T-helper 1 cell treated with Interleukin-12 subunit alpha and Interleukin-12 subunit beta and Interleukin-4 antibody, amounts not matched to agents 30 μg/mL and 1 μg/mL, for 36 hours (primary cell): ENCODE results near the gene MMP2.

Experiments used
- H3K27ac Mint-ChIP-seq: one replicate; pipeline ENCODE4 v1.8.0; 2021; ENCODE audit warnings: mild to moderate bottlenecking, mixed read lengths
- H3K27me3 Mint-ChIP-seq: one replicate; pipeline ENCODE4 v1.8.0; 2021; ENCODE audit warnings: low read depth, mixed read lengths
- H3K36me3 Mint-ChIP-seq: one replicate; pipeline ENCODE4 v1.8.0; 2021; ENCODE audit warnings: low read depth, mixed read lengths
- H3K4me1 Mint-ChIP-seq: one replicate; pipeline ENCODE4 v1.8.0; 2021; ENCODE audit warnings: low read depth, mixed read lengths
- H3K4me3 Mint-ChIP-seq: one replicate; pipeline ENCODE4 v1.8.0; 2021; ENCODE audit warnings: mild to moderate bottlenecking, moderate library complexity, mixed read lengths
- H3K9me3 Mint-ChIP-seq: one replicate; pipeline ENCODE4 v1.8.0; 2021; ENCODE audit warnings: mixed read lengths

Gene MMP2

GRCh38 chr16:55539488-55539887 is 60.5 kb downstream of the MMP2 start:
- no peak overlapping the region for H3K27ac Mint-ChIP-seq
- H3K27me3 Mint-ChIP-seq, result no peaks in the 10 kb centered on the region
- H3K4me3 Mint-ChIP-seq, result no peak overlapping the region
- no peaks in the 10 kb centered on the region for H3K9me3 Mint-ChIP-seq
- H3K4me1 Mint-ChIP-seq, result no peaks in the 10 kb centered on the region
- H3K36me3 Mint-ChIP-seq, result no peaks in the 10 kb centered on the region

- no peaks in the 10 kb centered on the region for H3K27me3 Mint-ChIP-seq
- H3K4me3 Mint-ChIP-seq, result no peak overlapping the region
- no peaks in the 10 kb centered on the region for H3K4me1 Mint-ChIP-seq
- no peaks in the 10 kb centered on the region for H3K36me3 Mint-ChIP-seq
- no peak overlapping the region for H3K27ac Mint-ChIP-seq
- no peaks in the 10 kb centered on the region for H3K9me3 Mint-ChIP-seq
These were observed 61.2 kb downstream of the MMP2 start for GRCh38 chr16:55540221-55540620.

- no peaks in the 10 kb centered on the region for H3K36me3 Mint-ChIP-seq
- no peak overlapping the region for H3K27ac Mint-ChIP-seq
- no peaks in the 10 kb centered on the region for H3K4me1 Mint-ChIP-seq
These were observed 63.6 kb downstream of the MMP2 start for GRCh38 chr16:55542459-55543082.

GRCh38 chr16:55543472-55543871 is 64.5 kb downstream of the MMP2 start:
- Mint-ChIP-seq H3K9me3 (no peaks in the 10 kb centered on the region), H3K4me3 (no peak overlapping the region), H3K27ac (no peak overlapping the region), H3K27me3 (no peaks in the 10 kb centered on the region), H3K36me3 (no peaks in the 10 kb centered on the region), H3K4me1 (no peaks in the 10 kb centered on the region)

More at GRCh38 chr16:55542459-55543082, 63.6 kb downstream of the MMP2 start:
- Mint-ChIP-seq H3K4me3 (no peak overlapping the region), H3K27me3 (no peaks in the 10 kb centered on the region), H3K9me3 (no peaks in the 10 kb centered on the region)

GRCh38 chr16:55552621-55553020 is 73.6 kb downstream of the MMP2 start:
- Mint-ChIP-seq H3K27ac (no peak overlapping the region), H3K4me1 (no peaks in the 10 kb centered on the region), H3K36me3 (no peaks in the 10 kb centered on the region), H3K9me3 (no peaks in the 10 kb centered on the region), H3K4me3 (no peak overlapping the region), H3K27me3 (no peaks in the 10 kb centered on the region)

GRCh38 chr16:55555436-55555835 is 76.4 kb downstream of the MMP2 start:
- H3K4me3 Mint-ChIP-seq, result no peak overlapping the region
- H3K4me1 Mint-ChIP-seq, result no peaks in the 10 kb centered on the region
- H3K36me3 Mint-ChIP-seq, result no peaks in the 10 kb centered on the region
- H3K9me3 Mint-ChIP-seq, result no peaks in the 10 kb centered on the region
- no peaks in the 10 kb centered on the region for H3K27me3 Mint-ChIP-seq
- no peak overlapping the region for H3K27ac Mint-ChIP-seq
